ENCODE results near the gene C17orf113. TPM values are rescaled to one million over a fixed set of nuclear protein-coding genes. Genes with fewer than 3 reads are reported as not detected.

Gene C17orf113
- total RNA-seq, 2 experiments from 2014 or later = 0.42 to 0.55 TPM

DNA sequence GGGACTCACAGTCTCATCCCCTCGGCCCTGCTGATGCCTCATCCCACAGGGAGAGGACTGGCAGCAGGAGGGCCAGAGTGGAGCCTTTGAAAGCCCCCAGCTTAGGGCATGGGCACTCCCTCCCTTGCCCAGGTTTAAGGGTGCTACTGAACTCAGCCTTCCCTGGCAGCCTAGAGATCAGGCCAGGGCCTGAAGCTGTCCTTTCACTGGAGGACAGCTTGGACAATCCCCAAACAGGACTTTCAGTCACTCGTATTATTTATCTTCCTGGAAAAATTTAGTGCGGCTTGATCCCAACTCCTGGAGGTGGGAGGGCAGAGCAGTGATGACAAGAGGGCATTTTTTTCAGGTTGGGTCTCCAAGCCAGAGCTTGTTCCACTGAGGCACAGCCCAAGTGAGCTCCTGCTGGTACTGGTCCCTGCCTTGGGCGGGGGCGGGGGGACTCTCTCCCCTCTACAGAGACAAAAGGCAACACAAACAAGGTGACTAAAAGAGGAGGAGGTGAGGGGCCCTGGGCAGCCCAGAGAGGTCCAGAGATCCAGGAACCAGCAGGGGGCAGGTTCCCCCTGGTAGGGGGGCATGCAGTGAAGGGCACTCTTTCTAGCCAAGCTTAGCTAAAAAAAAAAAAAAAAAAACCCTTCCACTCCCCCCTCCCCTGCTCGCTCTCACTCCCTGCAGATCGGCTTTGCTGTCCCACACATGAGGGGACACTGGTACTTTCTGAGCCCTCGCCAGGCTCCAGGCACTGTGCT, 46.1 kb upstream of the C17orf113 start:
- Histone ChIP-seq H3K27ac (ENCODE audit: low read depth in 1 of 2, low read length in 2 of 2) (no peak overlapping the region), H3K27me3 (ENCODE audit: control insufficient read depth in 1 of 2, insufficient read depth in 2 of 2, low read length in 2 of 2) (peaks cover 10 to 11% of the 10 kb centered on the region in 2 experiments), H3K9me3 (ENCODE audit: control insufficient read depth in 1 of 2, insufficient read depth in 1 of 2, low read length in 2 of 2) (no peaks in the 10 kb centered on the region), H3K4me1 (ENCODE audit: insufficient read depth, low read length) (peaks cover 13% of the 10 kb centered on the region), H3K36me3 (ENCODE audit: insufficient read depth, low read length) (no peaks in the 10 kb centered on the region), H3K4me3 (ENCODE audit: low read length) (no peak overlapping the region)
- no peaks in the 10 kb centered on the region for H3K4me1 Mint-ChIP-seq (ENCODE audit: low read depth)
- intact Hi-C loops (cut with DNase I, micrococcal nuclease) = no loop called here
- ATAC-seq (ENCODE audit: poor library complexity) (no peak), DNase-seq (no peak)
- TF ChIP-seq, protein P1, sequence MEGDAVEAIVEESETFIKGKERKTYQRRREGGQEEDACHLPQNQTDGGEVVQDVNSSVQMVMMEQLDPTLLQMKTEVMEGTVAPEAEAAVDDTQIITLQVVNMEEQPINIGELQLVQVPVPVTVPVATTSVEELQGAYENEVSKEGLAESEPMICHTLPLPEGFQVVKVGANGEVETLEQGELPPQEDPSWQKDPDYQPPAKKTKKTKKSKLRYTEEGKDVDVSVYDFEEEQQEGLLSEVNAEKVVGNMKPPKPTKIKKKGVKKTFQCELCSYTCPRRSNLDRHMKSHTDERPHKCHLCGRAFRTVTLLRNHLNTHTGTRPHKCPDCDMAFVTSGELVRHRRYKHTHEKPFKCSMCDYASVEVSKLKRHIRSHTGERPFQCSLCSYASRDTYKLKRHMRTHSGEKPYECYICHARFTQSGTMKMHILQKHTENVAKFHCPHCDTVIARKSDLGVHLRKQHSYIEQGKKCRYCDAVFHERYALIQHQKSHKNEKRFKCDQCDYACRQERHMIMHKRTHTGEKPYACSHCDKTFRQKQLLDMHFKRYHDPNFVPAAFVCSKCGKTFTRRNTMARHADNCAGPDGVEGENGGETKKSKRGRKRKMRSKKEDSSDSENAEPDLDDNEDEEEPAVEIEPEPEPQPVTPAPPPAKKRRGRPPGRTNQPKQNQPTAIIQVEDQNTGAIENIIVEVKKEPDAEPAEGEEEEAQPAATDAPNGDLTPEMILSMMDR (IDR thresholded peaks at IDR 0.05) = no peak
- ChIA-PET CTCF (no interaction called here), POLR2A (interaction anchor here (1.6 kb wide), 1 partner anchor 16 kb away, joined by 5 read pairs; the partner anchor contains the start of gene DHX58)
- H3K27ac Mint-ChIP-seq = no peak overlapping the region
- H3K27me3 Mint-ChIP-seq = peaks cover 30% of the 10 kb centered on the region
- H3K9me3 Mint-ChIP-seq = no peaks in the 10 kb centered on the region
- no peaks in the 10 kb centered on the region for H3K36me3 Mint-ChIP-seq (ENCODE audit: low read depth)
- no peak overlapping the region for H3K4me3 Mint-ChIP-seq

DNA sequence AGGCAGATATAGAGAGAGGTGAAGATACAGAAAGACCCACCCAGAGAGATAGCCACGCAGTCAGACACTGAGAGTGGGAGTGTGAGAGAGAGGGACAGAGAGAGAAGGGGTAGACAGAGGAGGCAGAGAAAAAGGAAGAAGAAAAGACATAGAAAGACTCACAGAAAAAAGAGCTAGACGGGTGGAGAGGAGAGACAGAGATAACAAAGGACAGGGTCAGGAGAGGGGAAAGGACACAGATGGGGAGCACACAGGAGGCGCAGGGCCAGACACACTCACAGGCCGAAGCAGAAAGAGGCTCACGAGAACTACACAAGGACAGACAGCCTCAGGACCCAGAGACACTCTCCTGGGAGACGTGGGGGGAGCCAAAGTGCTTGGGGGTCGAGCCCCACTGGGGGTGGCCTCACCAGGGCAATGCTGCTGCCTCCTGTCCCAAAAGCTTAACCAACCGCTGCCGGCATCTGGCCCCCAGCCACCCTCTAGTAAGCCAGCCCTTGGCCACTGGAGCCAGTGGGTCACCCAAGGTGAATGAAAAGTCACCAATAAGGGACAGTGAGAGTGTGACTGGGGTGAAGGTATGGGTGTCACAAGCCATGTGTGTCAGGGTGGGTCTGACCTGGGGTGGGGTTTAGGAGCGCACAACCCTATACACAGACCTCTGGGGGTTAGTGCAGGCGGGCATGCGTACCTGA, 44.1 kb upstream of the C17orf113 start:
- CTCF ChIA-PET = no interaction called here
- peaks cover 34% of the 10 kb centered on the region for H3K27me3 Mint-ChIP-seq

DNA sequence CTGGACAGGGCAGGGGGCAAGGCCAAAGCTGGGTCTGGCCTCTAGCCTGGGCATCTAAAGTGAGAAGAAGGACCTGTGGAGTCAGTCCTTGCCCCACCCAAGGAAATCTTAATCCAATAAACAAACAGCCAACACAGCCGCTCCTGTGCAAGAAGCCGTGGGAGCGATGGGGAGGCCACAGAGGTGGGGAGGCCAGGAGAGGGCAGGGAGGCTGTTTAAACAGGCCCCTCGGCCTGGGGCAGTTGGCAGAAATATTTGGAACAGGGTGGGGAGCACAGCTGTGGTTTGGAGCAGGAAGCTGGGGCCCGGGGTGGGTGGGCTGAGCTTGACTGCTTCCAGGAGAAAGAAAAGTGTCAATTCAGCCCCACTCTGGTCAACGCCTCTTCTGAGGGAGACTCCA, 42.5 kb upstream of the C17orf113 start:
- DNase-seq = no peak
- ATAC-seq (ENCODE audit: poor library complexity) = no peak
- Histone ChIP-seq H3K36me3 (ENCODE audit: insufficient read depth, low read length) (no peaks in the 10 kb centered on the region), H3K27me3 (ENCODE audit: control insufficient read depth in 1 of 2, insufficient read depth in 2 of 2, low read length in 2 of 2) (peaks cover 9 to 11% of the 10 kb centered on the region in 2 experiments), H3K9me3 (ENCODE audit: control insufficient read depth in 1 of 2, insufficient read depth in 1 of 2, low read length in 2 of 2) (no peaks in the 10 kb centered on the region), H3K4me3 (ENCODE audit: low read length) (no peak overlapping the region), H3K4me1 (ENCODE audit: insufficient read depth, low read length) (peaks cover 6% of the 10 kb centered on the region), H3K27ac (ENCODE audit: low read depth in 1 of 2, low read length in 2 of 2) (no peak overlapping the region)
- no peak overlapping the region for H3K4me3 Mint-ChIP-seq
- no peaks in the 10 kb centered on the region for H3K4me1 Mint-ChIP-seq (ENCODE audit: low read depth)
- peaks cover 34% of the 10 kb centered on the region for H3K27me3 Mint-ChIP-seq
- intact Hi-C loops (cut with DNase I, micrococcal nuclease) = no loop called here
- no peaks in the 10 kb centered on the region for H3K36me3 Mint-ChIP-seq (ENCODE audit: low read depth)
- TF ChIP-seq, protein P1 (IDR thresholded peaks at IDR 0.05) = no peak
- POLR2A ChIA-PET = no interaction called here
- CTCF ChIA-PET = interaction anchor here (1.3 kb wide), 1 partner anchor 8 kb away, joined by 4 read pairs; no protein-coding TSS in a partner anchor
- no peaks in the 10 kb centered on the region for H3K9me3 Mint-ChIP-seq
- H3K27ac Mint-ChIP-seq = no peak overlapping the region

More for the DNA sequence above, 44.1 kb upstream of the C17orf113 start:
- Mint-ChIP-seq H3K36me3 (ENCODE audit: low read depth) (no peaks in the 10 kb centered on the region), H3K4me3 (no peak overlapping the region), H3K4me1 (ENCODE audit: low read depth) (no peaks in the 10 kb centered on the region), H3K27ac (no peak overlapping the region), H3K9me3 (no peaks in the 10 kb centered on the region)
- ATAC-seq (ENCODE audit: poor library complexity) = no peak
- intact Hi-C loops (cut with DNase I, micrococcal nuclease) = no loop called here
- Histone ChIP-seq H3K27ac (ENCODE audit: low read depth in 1 of 2, low read length in 2 of 2) (no peak overlapping the region), H3K36me3 (ENCODE audit: insufficient read depth, low read length) (no peaks in the 10 kb centered on the region), H3K4me3 (ENCODE audit: low read length) (no peak overlapping the region), H3K27me3 (ENCODE audit: control insufficient read depth in 1 of 2, insufficient read depth in 2 of 2, low read length in 2 of 2) (peaks cover 10 to 11% of the 10 kb centered on the region in 2 experiments), H3K9me3 (ENCODE audit: control insufficient read depth in 1 of 2, insufficient read depth in 1 of 2, low read length in 2 of 2) (no peaks in the 10 kb centered on the region), H3K4me1 (ENCODE audit: insufficient read depth, low read length) (peaks cover 13% of the 10 kb centered on the region)
- TF ChIP-seq, protein P1 (IDR thresholded peaks at IDR 0.05) = no peak
- POLR2A ChIA-PET = no interaction called here
- DNase-seq = no peak
